ENCODE measurements around the gene TNFSF10. TPM values are rescaled to one million over a fixed set of nuclear protein-coding genes. Genes with fewer than 3 reads are reported as not detected.

Gene TNFSF10
- total RNA-seq, 1 donor from 2014 or later = 36.2 TPM

- no peak for TF ChIP-seq CTCF (conservative IDR thresholded peaks at IDR 0.05; ENCODE audit: low read depth, low read length)
- no peak overlapping the region for H3K4me3 ChIP-seq (ENCODE audit: low read depth, low read length)
- no peak for DNase-seq (ENCODE audit: low read depth)
Measured at GRCh38 chr3:172475703-172476102, 47.5 kb downstream of the TNFSF10 start.

- no peak overlapping the region for H3K4me3 ChIP-seq (ENCODE audit: low read depth, low read length)
- DNase-seq (ENCODE audit: low read depth) = no peak
- TF ChIP-seq CTCF (conservative IDR thresholded peaks at IDR 0.05; ENCODE audit: low read depth, low read length) = no peak
Measured at GRCh38 chr3:172471903-172472302, 51.3 kb downstream of the TNFSF10 start.

- no peak for DNase-seq (ENCODE audit: low read depth)
- H3K4me3 ChIP-seq (ENCODE audit: low read depth, low read length) = no peak overlapping the region
- no peak for TF ChIP-seq CTCF (conservative IDR thresholded peaks at IDR 0.05; ENCODE audit: low read depth, low read length)
Measured at GRCh38 chr3:172470588-172470987, 52.6 kb downstream of the TNFSF10 start.

- TF ChIP-seq CTCF (conservative IDR thresholded peaks at IDR 0.05; ENCODE audit: low read depth, low read length) = no peak
- DNase-seq (ENCODE audit: low read depth) = peak; percentile 87
- no peak overlapping the region for H3K4me3 ChIP-seq (ENCODE audit: low read depth, low read length)
Measured at GRCh38 chr3:172467170-172467824, 55.9 kb downstream of the TNFSF10 start.

- no peak for DNase-seq (ENCODE audit: low read depth)
- H3K4me3 ChIP-seq (ENCODE audit: low read depth, low read length) = no peak overlapping the region
- TF ChIP-seq CTCF (conservative IDR thresholded peaks at IDR 0.05; ENCODE audit: low read depth, low read length) = no peak
Measured at GRCh38 chr3:172466553-172467130, 56.6 kb downstream of the TNFSF10 start.

GRCh38 chr3:172465281-172465680 lies 57.9 kb downstream of the TNFSF10 start:
- no peak for TF ChIP-seq CTCF (conservative IDR thresholded peaks at IDR 0.05; ENCODE audit: low read depth, low read length)
- H3K4me3 ChIP-seq (ENCODE audit: low read depth, low read length) = no peak overlapping the region
- DNase-seq (ENCODE audit: low read depth) = no peak

- no peak overlapping the region for H3K4me3 ChIP-seq (ENCODE audit: low read depth, low read length)
- no peak for TF ChIP-seq CTCF (conservative IDR thresholded peaks at IDR 0.05; ENCODE audit: low read depth, low read length)
- no peak for DNase-seq (ENCODE audit: low read depth)
Measured at GRCh38 chr3:172464306-172464705, 58.9 kb downstream of the TNFSF10 start.

Measured in epithelial cell of proximal tubule (primary cell).